AG04450 (cell line): Measurements from ENCODE around the gene ZPBP2. TPM values are rescaled to one million over a fixed set of nuclear protein-coding genes. Genes with fewer than 3 reads are reported as not detected.
"Not testable (repeated sequence)": the region's sequence is repeated elsewhere in the genome, so short reads cannot be mapped to it uniquely, and the experiment has no call there.

ENCODE experiments used
- CTCF ChIA-PET: fragments of 300-600, 350-600 bp; formaldehyde crosslinking; extraction: SDS; loops from one replicate; lab custom pipeline; 2022; ENCODE audit warnings: antibody characterized with exemption, inconsistent platforms; lab: Charles Lee
- POLR2A ChIA-PET: fragments of 350-600 bp; formaldehyde crosslinking; extraction: SDS; loops from one replicate; lab custom pipeline; 2021; ENCODE audit warnings: antibody characterized with exemption, inconsistent platforms; lab: Yijun Ruan, JAX
- DNase-seq: peaks from one replicate; pipeline ENCODE4 v3.0.0-alpha.2; 2011; ENCODE audit warnings: low read depth, low spot score
- H3K27ac ChIP-seq: one replicate; pipeline ENCODE4 v1.5.1; 2012; ENCODE audit warnings: low read depth, low read length, control low read depth
- H3K27me3 ChIP-seq: one replicate; pipeline ENCODE4 v1.6.0; 2012; ENCODE audit warnings: low read length; ENCODE audit not compliant: control insufficient read depth, insufficient read depth
- H3K4me3 ChIP-seq: 2 replicates; pipeline ENCODE4 v1.5.1; 2011; ENCODE audit warnings: mild to moderate bottlenecking, low read depth, low read length, control low read depth
- H3K9me3 ChIP-seq: 2 replicates; pipeline ENCODE4 v1.5.1; 2012; ENCODE audit warnings: low read length; ENCODE audit not compliant: control insufficient read depth, insufficient read depth
- CTCF ChIP-seq: IDR thresholded peaks from 2 replicates; pipeline ENCODE4 v1.5.1; 2011; ENCODE audit warnings: low read depth, low read length, control low read depth, inconsistent platforms
- polyA plus RNA-seq: library from polyadenylated mRNA; depleted of rRNA; stranded (reverse); fragments of >200 nt; gene quantifications from 2 replicates; pipeline ENCODE4 v1.2.3, GENCODE V29; 2011

ZPBP2 gene
- polyA plus RNA-seq, 1 experiment = not detected

- POLR2A ChIA-PET = no interaction called here
- DNase-seq = no peak
- CTCF ChIA-PET = interaction anchor here (1.3 kb wide), 1 partner anchor 107 kb away, joined by 3 read pairs; no protein-coding TSS in a partner anchor
- TF ChIP-seq CTCF = no peak
- H3K9me3 ChIP-seq = no peaks in the 10 kb centered on the region
- H3K27ac ChIP-seq = no peak overlapping the region
- no peak overlapping the region for H3K4me3 ChIP-seq
- peaks cover 2% of the 10 kb centered on the region for H3K27me3 ChIP-seq
These were observed 15.8 kb upstream of the ZPBP2 start for GRCh38 chr17:39852239-39852638.

- CTCF ChIA-PET = no interaction called here
- DNase-seq = no peak
- no peak for TF ChIP-seq CTCF
- Histone ChIP-seq H3K27me3 (peaks cover 2% of the 10 kb centered on the region), H3K9me3 (no peaks in the 10 kb centered on the region), H3K27ac (no peak overlapping the region), H3K4me3 (no peak overlapping the region)
- POLR2A ChIA-PET = no interaction called here
These were observed 13.1 kb upstream of the ZPBP2 start for GRCh38 chr17:39854909-39855308.

- H3K9me3 ChIP-seq, H3K27ac ChIP-seq, DNase-seq, H3K27me3 ChIP-seq, POLR2A ChIA-PET, H3K4me3 ChIP-seq, CTCF ChIA-PET: not testable (repeated sequence)
These were observed 11.9 kb upstream of the ZPBP2 start for GRCh38 chr17:39855911-39856649.

- H3K4me3 ChIP-seq = no peak overlapping the region
- TF ChIP-seq CTCF = no peak
- ChIA-PET CTCF (interaction anchor here (0.6 kb wide), 1 partner anchor 26 kb away, joined by 3 read pairs; no protein-coding TSS in a partner anchor), POLR2A (no interaction called here)
- no peak overlapping the region for H3K27ac ChIP-seq
- no peaks in the 10 kb centered on the region for H3K9me3 ChIP-seq
- no peak for DNase-seq
- H3K27me3 ChIP-seq = peaks cover 42% of the 10 kb centered on the region
These were observed 6.8 kb upstream of the ZPBP2 start for GRCh38 chr17:39861235-39861634.

- no peak for TF ChIP-seq CTCF
- CTCF ChIA-PET = no interaction called here
- Histone ChIP-seq H3K9me3 (peaks cover 13% of the 10 kb centered on the region), H3K27ac (no peak overlapping the region), H3K27me3 (peaks cover 62% of the 10 kb centered on the region), H3K4me3 (no peak overlapping the region)
- no peak for DNase-seq
- POLR2A ChIA-PET = no interaction called here
These were observed 4.6 kb upstream of the ZPBP2 start for GRCh38 chr17:39863244-39863917.
